ENCODE results near the gene AUTS2. TPM values are rescaled to one million over a fixed set of nuclear protein-coding genes. Genes with fewer than 3 reads are reported as not detected.

Gene AUTS2
- total RNA-seq, 1 experiment from 2014 or later: 256 TPM

DNA sequence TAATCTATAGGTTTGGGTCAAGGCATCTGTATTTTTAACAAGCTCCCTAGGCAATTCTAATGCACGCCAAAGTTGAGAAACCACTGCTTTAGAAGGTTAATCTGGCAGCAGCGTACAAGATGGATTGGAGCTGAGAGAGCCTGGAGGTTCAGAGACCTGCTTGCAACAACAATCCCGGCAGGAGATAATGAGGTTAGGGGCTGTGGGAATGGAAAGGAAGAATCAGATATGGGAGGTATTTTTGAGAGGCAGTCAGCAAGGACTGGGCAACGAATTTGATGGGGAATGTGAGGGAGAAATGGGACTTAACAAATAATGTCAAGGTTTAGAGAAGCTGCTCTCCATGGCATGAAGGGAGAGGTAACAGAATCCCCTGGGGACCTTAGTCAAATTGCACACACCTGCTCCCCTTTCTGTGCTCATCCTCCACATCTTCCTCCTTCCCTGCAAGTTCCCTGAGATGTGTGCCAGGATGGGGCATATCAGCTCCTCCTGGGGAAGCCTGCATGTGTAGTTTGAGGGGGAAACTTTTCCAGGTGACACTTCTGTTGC lies 802.6 kb downstream of the AUTS2 start:
- no peak overlapping the region for H2AFZ ChIP-seq (ENCODE audit: low read length)
- H2BK20ac ChIP-seq (ENCODE audit: low read depth, low read length, poor library complexity, severe bottlenecking): no peak overlapping the region
- H3K23me2 ChIP-seq (ENCODE audit: insufficient read length, low read depth, low read length, poor library complexity, severe bottlenecking): no peaks in the 10 kb centered on the region
- H3K4ac ChIP-seq (ENCODE audit: low read depth, low read length): no peak overlapping the region
- Mint-ChIP-seq H3K4me3 (no peak overlapping the region), H3K4me1 (peaks cover 4 to 5% of the 10 kb centered on the region in 2 experiments; a peak in 2 of 4 replicates), H3K9me3 (no peaks in the 10 kb centered on the region), H3K36me3 (ENCODE audit: insufficient read depth in 1 of 3, low read depth in 3 of 3) (no peaks in the 10 kb centered on the region), H3K27ac (no peak overlapping the region), H3K27me3 (ENCODE audit: low read depth) (no peaks in the 10 kb centered on the region; the same call in 1 of the 2 replicates)
- H3K79me1 ChIP-seq (ENCODE audit: insufficient read depth, low read depth, low read length, poor library complexity, severe bottlenecking): no peaks in the 10 kb centered on the region
- no peak overlapping the region for H2BK15ac ChIP-seq (ENCODE audit: low read depth, low read length)
- TF ChIP-seq, protein P1, sequence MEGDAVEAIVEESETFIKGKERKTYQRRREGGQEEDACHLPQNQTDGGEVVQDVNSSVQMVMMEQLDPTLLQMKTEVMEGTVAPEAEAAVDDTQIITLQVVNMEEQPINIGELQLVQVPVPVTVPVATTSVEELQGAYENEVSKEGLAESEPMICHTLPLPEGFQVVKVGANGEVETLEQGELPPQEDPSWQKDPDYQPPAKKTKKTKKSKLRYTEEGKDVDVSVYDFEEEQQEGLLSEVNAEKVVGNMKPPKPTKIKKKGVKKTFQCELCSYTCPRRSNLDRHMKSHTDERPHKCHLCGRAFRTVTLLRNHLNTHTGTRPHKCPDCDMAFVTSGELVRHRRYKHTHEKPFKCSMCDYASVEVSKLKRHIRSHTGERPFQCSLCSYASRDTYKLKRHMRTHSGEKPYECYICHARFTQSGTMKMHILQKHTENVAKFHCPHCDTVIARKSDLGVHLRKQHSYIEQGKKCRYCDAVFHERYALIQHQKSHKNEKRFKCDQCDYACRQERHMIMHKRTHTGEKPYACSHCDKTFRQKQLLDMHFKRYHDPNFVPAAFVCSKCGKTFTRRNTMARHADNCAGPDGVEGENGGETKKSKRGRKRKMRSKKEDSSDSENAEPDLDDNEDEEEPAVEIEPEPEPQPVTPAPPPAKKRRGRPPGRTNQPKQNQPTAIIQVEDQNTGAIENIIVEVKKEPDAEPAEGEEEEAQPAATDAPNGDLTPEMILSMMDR (conservative IDR thresholded peaks at IDR 0.05): no peak
- no peak overlapping the region for H3K18ac ChIP-seq (ENCODE audit: insufficient read length, low read depth, low read length)
- no peak overlapping the region for H3K4me2 ChIP-seq (ENCODE audit: insufficient read depth, insufficient read length, low read length)
- no peak overlapping the region for H3K9ac ChIP-seq (ENCODE audit: extremely low read depth, insufficient read length, low read length)
- no peak overlapping the region for H4K8ac ChIP-seq (replicated peaks; ENCODE audit: insufficient read length, low read depth, low read length)
- no peak overlapping the region for H4K5ac ChIP-seq (ENCODE audit: insufficient read length, low read depth, low read length)
- no peak overlapping the region for H3K27ac ChIP-seq (ENCODE audit: insufficient read length, low read depth, low read length)
- WGBS (ENCODE audit: extremely low coverage, insufficient read length, low lambda C conversion rate): no CpG with 5 or more reads among the region's 4 CpGs
- no peak overlapping the region for H2AK5ac ChIP-seq (ENCODE audit: insufficient read length, low read length)
- H3K4me1 ChIP-seq (ENCODE audit: insufficient read depth, low read length): no peaks in the 10 kb centered on the region
- H3T11ph ChIP-seq (ENCODE audit: low read length): no peak overlapping the region
- H2BK5ac ChIP-seq (ENCODE audit: insufficient read length, low read length): no peak overlapping the region
- H3K14ac ChIP-seq (ENCODE audit: insufficient read depth, low read length): 0 out of 2 replicates have a peak overlapping the region, but pooled peaks have one; percentile 35
- no peaks in the 10 kb centered on the region for H4K20me1 ChIP-seq (ENCODE audit: control insufficient read depth, insufficient read depth, insufficient read length)
- no peak overlapping the region for H2BK120ac ChIP-seq (ENCODE audit: low read depth, low read length, poor library complexity, severe bottlenecking)
- no peak overlapping the region for H2BK12ac ChIP-seq (ENCODE audit: insufficient read length, low read depth, low read length)
- no peaks in the 10 kb centered on the region for H3K79me2 ChIP-seq (ENCODE audit: insufficient read depth, low read length)
- H3K23ac ChIP-seq (ENCODE audit: insufficient read length, low read depth, low read length): no peak overlapping the region
- DNase-seq: no peak
- no peak overlapping the region for H4K91ac ChIP-seq (ENCODE audit: insufficient read length, low read depth, low read length)
- no peak overlapping the region for H3K56ac ChIP-seq (ENCODE audit: insufficient read length, low read depth, low read length)
- H3K9me3 ChIP-seq (ENCODE audit: control insufficient read depth, low read depth, low read length): no peaks in the 10 kb centered on the region
- H3K27me3 ChIP-seq (ENCODE audit: insufficient read depth, low read length): no peaks in the 10 kb centered on the region; the same call in 1 of the 2 replicates

Data from H9 (cell line).